Sigmoid colon (tissue), 4 donors: Measurements from ENCODE around the gene GSC2.

Experiments used
- CTCF ChIP-seq, 4 experiments: fragments of 450-650 bp in 3 of 4; fragments of 200-600 bp in 1 of 4; IDR thresholded peaks; one replicate each; pipeline ENCODE4 v1.5.1; 2016 to 2019; ENCODE audit warnings: antibody characterized with exemption in 4 of 4, mild to moderate bottlenecking in 3 of 4, moderate library complexity in 2 of 4
- POLR2AphosphoS5 ChIP-seq, 4 donors: sonication (generic); formaldehyde crosslinking; IDR thresholded peaks; one replicate each; pipeline ENCODE4 v1.6.1; 2017; ENCODE audit warnings: antibody characterized with exemption in 4 of 4

GRCh38 chr22:19134176-19134831 is 15.8 kb downstream of the GSC2 start:
- no peak for TF ChIP-seq CTCF (IDR thresholded peaks at IDR 0.05)
- TF ChIP-seq POLR2AphosphoS5 (IDR thresholded peaks at IDR 0.05) = no peak
